K562 (cell line): ENCODE measurements around the gene CTBS. TPM values are rescaled to one million over a fixed set of nuclear protein-coding genes. Genes with fewer than 3 reads are reported as not detected.
A peak's percentile ranks its signal among the peaks of the same experiment; 100 is the strongest.

Source experiments
- ATAC-seq: fragments of 200-7000 bp; cut with Tn5 transposase; 3 replicates; pipeline ENCODE4 v1.9.1; 2020; ENCODE audit warnings: moderate library complexity
- BruUV-seq: library from RNA; stranded (reverse); fragments of 400-500 nt; replicated peaks from 2 replicates; lab custom pipeline; 2021; lab: Mats Ljungman, UMichigan
- CTCF ChIA-PET: fragments of 300-600 bp; formaldehyde crosslinking; extraction: SDS; loops from one replicate; lab custom pipeline; 2021; ENCODE audit warnings: low intra/inter-chr PET ratio; lab: Yijun Ruan, JAX
- POLR2A ChIA-PET: fragments of 300-600, 350-650 bp; sonication (Branson Sonifier 250); formaldehyde crosslinking; extraction: SDS; loops from one replicate; lab custom pipeline; 2021; ENCODE audit warnings: antibody characterized with exemption, inconsistent platforms; lab: Yijun Ruan, JAX
- DNase-seq, 4 experiments: peaks; one replicate each; pipeline versions ENCODE4 v3.0.0 to v3.0.0-alpha.2; 2011 to 2018; ENCODE audit warnings: low spot score in 3 of 4, mixed read lengths in 3 of 4; ENCODE audit errors: extremely low read depth in 1 of 4
- FAIRE-seq: peaks from 2 replicates; lab custom pipeline; 2011; peaks lifted over from hg19 to GRCh38; lab: Jason Lieb, UNC
- H2AFZ ChIP-seq: 2 replicates; pipeline ENCODE4 v1.6.0; 2011; ENCODE audit warnings: low read depth, low read length, control low read depth, inconsistent platforms
- H3K27ac ChIP-seq: fragments of 200-600 bp; 3 replicates; pipeline ENCODE4 v1.8.0; 2011; ENCODE audit warnings: low read depth, mild to moderate bottlenecking, control low read depth, inconsistent platforms, low read length, moderate library complexity, mixed read lengths; ENCODE audit errors: extremely low read depth
- H3K27me3 ChIP-seq, 2 experiments: fragments of 300-600 bp in 1 of 2; 2 replicates in 1 of 2; 3 replicates in 1 of 2; pipeline versions ENCODE4 v1.6.0 to v1.8.0; 2011; ENCODE audit warnings: inconsistent platforms in 2 of 2, low read length in 2 of 2, mild to moderate bottlenecking in 1 of 2, mixed read lengths in 1 of 2, moderate library complexity in 1 of 2; ENCODE audit not compliant: control insufficient read depth in 2 of 2, insufficient read depth in 2 of 2
- H3K36me3 ChIP-seq: fragments of 300-600 bp; 3 replicates; pipeline ENCODE4 v1.8.0; 2011; ENCODE audit warnings: mild to moderate bottlenecking, low read length, inconsistent platforms; ENCODE audit not compliant: control insufficient read depth, insufficient read depth
- H3K4me1 ChIP-seq, 2 experiments: fragments of 200-600 bp in 1 of 2; replicated peaks in 1 of 2; 2 replicates in 1 of 2; 3 replicates in 1 of 2; pipeline versions ENCODE4 v1.5.1 to v1.8.0; 2011; ENCODE audit warnings: inconsistent platforms in 2 of 2, low read length in 2 of 2, mild to moderate bottlenecking in 1 of 2, mixed read lengths in 1 of 2, moderate library complexity in 1 of 2; ENCODE audit not compliant: control insufficient read depth in 2 of 2, insufficient read depth in 2 of 2
- H3K4me2 ChIP-seq: 2 replicates; pipeline ENCODE4 v1.6.1; 2011; ENCODE audit warnings: low read length, control low read depth, inconsistent platforms, mixed read lengths; ENCODE audit not compliant: insufficient read depth
- H3K4me3 ChIP-seq: fragments of 200-600 bp; sonication (generic), shearing (Covaris generic); 2 replicates; pipeline ENCODE4 v1.5.1; 2016; ENCODE audit warnings: control low read depth, inconsistent platforms
- H3K79me2 ChIP-seq: fragments of 200-600 bp; 3 replicates; pipeline ENCODE4 v1.8.0; 2011; ENCODE audit warnings: low read length, inconsistent platforms; ENCODE audit not compliant: control insufficient read depth, insufficient read depth
- H3K9ac ChIP-seq, 2 experiments: 2 replicates each; pipeline versions ENCODE4 v1.6.0 to v1.6.1; 2011; ENCODE audit warnings: low read depth in 2 of 2, low read length in 2 of 2, control low read depth in 1 of 2, inconsistent platforms in 1 of 2, mild to moderate bottlenecking in 1 of 2, mixed read lengths in 1 of 2; ENCODE audit not compliant: insufficient read depth in 1 of 2
- H3K9me1 ChIP-seq: one replicate; pipeline ENCODE4 v1.6.0; 2011; ENCODE audit warnings: inconsistent platforms, mild to moderate bottlenecking, low read length, moderate library complexity; ENCODE audit not compliant: control insufficient read depth, insufficient read depth
- H3K9me3 ChIP-seq: replicated peaks from 2 replicates; pipeline ENCODE4 v1.5.1; 2011; ENCODE audit warnings: low read depth, low read length, inconsistent platforms; ENCODE audit not compliant: control insufficient read depth, insufficient read depth
- H4K20me1 ChIP-seq: replicated peaks from 2 replicates; pipeline ENCODE4 v1.6.1; 2011; ENCODE audit warnings: low read length, inconsistent platforms, mixed read lengths; ENCODE audit not compliant: control insufficient read depth, insufficient read depth
- CLOCK ChIP-seq: fragments of 250-450 bp; sonication (Bioruptor Pico); IDR thresholded peaks from 2 replicates; pipeline ENCODE4 v1.4.0; 2020; ENCODE audit warnings: mild to moderate bottlenecking, moderate library complexity, borderline replicate concordance
- DACH1 ChIP-seq: fragments of 450-650 bp; IDR thresholded peaks from 2 replicates; pipeline ENCODE4 v1.6.1; 2018; ENCODE audit not compliant: partially characterized antibody
- FOSL1 ChIP-seq: fragments of 200-800 bp; sonication (Bioruptor generic); conservative IDR thresholded peaks from 2 replicates; pipeline ENCODE4 v1.6.1; 2016; ENCODE audit warnings: missing genetic modification characterization, missing compliant biosample characterization
- GATA2 ChIP-seq: sonication (generic); formaldehyde crosslinking; IDR thresholded peaks from 2 replicates; pipeline ENCODE4 v1.4.0; 2020; ENCODE audit warnings: mild to moderate bottlenecking, missing genetic modification reagents
- GTF2B ChIP-seq: IDR thresholded peaks from 2 replicates; pipeline ENCODE4 v1.6.1; 2011; ENCODE audit not compliant: insufficient read length; ENCODE audit errors: extremely low read depth
- MECOM ChIP-seq: fragments of 250-450 bp; sonication (Bioruptor Pico); IDR thresholded peaks from 2 replicates; pipeline ENCODE4 v1.8.0; 2022; ENCODE audit warnings: inconsistent platforms
- POLR2AphosphoS5 ChIP-seq: IDR thresholded peaks from 2 replicates; pipeline ENCODE4 v1.6.1; 2011; ENCODE audit warnings: mild to moderate bottlenecking, low read depth, low read length, moderate library complexity; ENCODE audit not compliant: control insufficient read depth, insufficient read depth
- POLR2G ChIP-seq: fragments of 200-400 bp; formaldehyde crosslinking; IDR thresholded peaks from 2 replicates; pipeline ENCODE4 v1.6.1; 2017; ENCODE audit warnings: low read depth, mild to moderate bottlenecking, antibody characterized with exemption, low read length, moderate library complexity
- RBM14 ChIP-seq: fragments of 200-400 bp; formaldehyde crosslinking; IDR thresholded peaks from 2 replicates; pipeline ENCODE4 v1.6.1; 2018; ENCODE audit warnings: low read depth, mild to moderate bottlenecking, low read length, moderate library complexity, borderline replicate concordance; ENCODE audit not compliant: insufficient read depth
- SOX6 ChIP-seq: fragments of 450-650 bp; IDR thresholded peaks from 2 replicates; pipeline ENCODE4 v1.6.1; 2014; ENCODE audit warnings: mild to moderate bottlenecking
- STAT5A ChIP-seq: IDR thresholded peaks from 2 replicates; pipeline ENCODE4 v1.6.1; 2012; ENCODE audit warnings: low read length, inconsistent platforms, borderline replicate concordance
- TGIF2 ChIP-seq: sonication (generic); formaldehyde crosslinking; IDR thresholded peaks from 2 replicates; pipeline ENCODE4 v1.8.1; 2022; ENCODE audit warnings: mild to moderate bottlenecking, missing genetic modification reagents, moderate library complexity
- YY1 ChIP-seq, 3 experiments: IDR thresholded peaks; 2 replicates each; pipeline ENCODE4 v1.6.1; 2011; ENCODE audit warnings: low read length in 2 of 3, mild to moderate bottlenecking in 2 of 3, moderate library complexity in 2 of 3, borderline replicate concordance in 1 of 3, control low read depth in 1 of 3, low read depth in 1 of 3; ENCODE audit not compliant: insufficient read depth in 3 of 3, insufficient replicate concordance in 2 of 3, control insufficient read depth in 1 of 3, insufficient read length in 1 of 3; ENCODE audit errors: extremely low read depth in 1 of 3
- ZBTB17 ChIP-seq: fragments of 450-650 bp; formaldehyde crosslinking; IDR thresholded peaks from 2 replicates; pipeline ENCODE4 v1.4.0; 2020; ENCODE audit warnings: mild to moderate bottlenecking
- ZNF644 ChIP-seq: fragments of 200-800 bp; sonication (Bioruptor generic); IDR thresholded peaks from 2 replicates; pipeline ENCODE4 v1.6.1; 2016; ENCODE audit warnings: low read depth, missing genetic modification characterization, missing compliant biosample characterization
- ZNF717 ChIP-seq: fragments of 250-450 bp; sonication (Bioruptor Pico); IDR thresholded peaks from 2 replicates; pipeline ENCODE4 v1.5.0; 2021
- WGBS: fragments of 100-300 bp; shearing (Covaris generic); methylation state at CpG from one replicate; pipeline ENCODE4 v1.1.6; 2016; ENCODE audit warnings: low coverage, mixed read lengths; ENCODE audit not compliant: insufficient coverage; ENCODE audit errors: missing lambda C conversion rate; 5-methylcytosine and 5-hydroxymethylcytosine counted together
- in situ Hi-C: fragments of 300-500 bp; cut with MboI; formaldehyde crosslinking; loops from 4 replicates; pipeline ENCODE4 v1.15.0; 2018; ENCODE audit warnings: inconsistent platforms, mixed read lengths
- intact Hi-C: fragments of 100-400 bp; cut with micrococcal nuclease; formaldehyde crosslinking; loops from 2 replicates; pipeline ENCODE4 v1.14.2; 2022
- polyA plus RNA-seq, 8 experiments: library from polyadenylated mRNA; depleted of rRNA in 4 of 8; stranded (reverse) in 5 of 8; unstranded in 3 of 8; fragments of >200 nt; fragmentation: Nextera tagmentation in 2 of 8; fragmentation: Illumina TruSeq in 1 of 8; extraction: Ambion mirVana in 2 of 8; extraction: Trizol in 1 of 8; gene quantifications; 2 replicates each; pipeline versions ENCODE4 v1.2.1 to v1.2.3, GENCODE V29; 2011 to 2014; ENCODE audit warnings: inconsistent platforms in 1 of 8, missing spikeins in 1 of 8
- total RNA-seq, 7 experiments: library from RNA; depleted of rRNA in 6 of 7; stranded (reverse); fragments of >200 nt in 6 of 7; fragmentation: Illumina TruSeq in 2 of 7; extraction: Trizol in 2 of 7; gene quantifications; 2 replicates each; pipeline versions ENCODE4 v1.2.1 to v1.2.3, GENCODE V29; 2011 to 2021; ENCODE audit warnings: low replicate concordance in 1 of 7

The CTBS gene
- total and polyA plus RNA-seq, 9 of the 15 experiments (the other 6 are each of a cell fraction or from before 2014, with no cell fraction given) = 3.0 to 19.8 (median 9.9) TPM

- TF ChIP-seq MECOM (CRISPR knock-in tag) (peak; percentile 14; the same call in 1 of the 2 replicates), SOX6 (0 out of 2 replicates have a peak, but pooled peaks have one; percentile 23)
These were observed 66.4 kb downstream of the CTBS start (continued) for GRCh38 chr1:84507887-84508286.

- BruUV-seq = TSS peak; percentile 70
- DNase-seq (peak in 1 of 4 experiments; percentile 6), FAIRE-seq (no peak), ATAC-seq (no peak)
- ChIA-PET CTCF (no interaction called here), POLR2A (interaction anchor here (0.8 to 4.1 kb wide), 18 partner anchors 9 to 343 kb away, joined by 3 to 34 read pairs (median 4); partner anchors contain the start of gene CTBS)
- Histone ChIP-seq H4K20me1 (peaks cover 18% of the 10 kb centered on the region), H3K4me3 (peak overlapping the region; percentile 69), H3K27ac (peak overlapping the region; percentile 97), H2AFZ (peak overlapping the region; percentile 91), H3K9ac (peak overlapping the region; percentile 98 to 99), H3K4me1 (peaks cover 4 to 10% of the 10 kb centered on the region in 2 experiments; a peak in 4 of 5 replicates), H3K4me2 (peak overlapping the region; percentile 73), H3K27me3 (no peaks in the 10 kb centered on the region), H3K9me3 (no peaks in the 10 kb centered on the region; the same call in 1 of the 2 replicates), H3K79me2 (peaks cover 62% of the 10 kb centered on the region), H3K36me3 (peaks cover 31% of the 10 kb centered on the region), H3K9me1 (no peaks in the 10 kb centered on the region)
- under 1% methylated on average over 25 of the region's 26 CpGs for WGBS
- intact Hi-C loops = loop anchor here (1.0 to 10.0 kb wide), 5 partner anchors 28 to 202 kb away; partner anchors contain the start of genes RPF1 and SAMD13
- in situ Hi-C loops = no loop called here
- no peak for TF ChIP-seq ZNF717
- TF ChIP-seq YY1 (IDR thresholded peaks at IDR 0.05; ENCODE audit: borderline replicate concordance in 1 of 3, control insufficient read depth in 1 of 3, extremely low read depth in 1 of 3, insufficient read depth in 3 of 3, insufficient read length in 1 of 3, insufficient replicate concordance in 2 of 3, low read depth in 1 of 3, low read length in 2 of 3) = peak in 1 of 3 experiments; percentile 61
- TF ChIP-seq GATA2 (CRISPR knock-in tag) = no peak
- TF ChIP-seq POLR2G = no peak
- no peak for TF ChIP-seq RBM14
- peak; percentile 74 for TF ChIP-seq DACH1
- TF ChIP-seq FOSL1 (tag) = peak; percentile 76
- TF ChIP-seq ZNF644 (tag) = no peak
- TF ChIP-seq CLOCK (CRISPR knock-in tag) = no peak
- peak; percentile 2 for TF ChIP-seq GTF2B
- 0 out of 2 replicates have a peak, but pooled peaks have one; percentile 10 for TF ChIP-seq POLR2AphosphoS5
- TF ChIP-seq STAT5A = peak; percentile 7; the same call in 1 of the 2 replicates
- peak; percentile 94 for TF ChIP-seq ZBTB17 (CRISPR knock-in tag)
- no peak for TF ChIP-seq TGIF2 (CRISPR knock-in tag)
These were observed 67.3 kb downstream of the CTBS start for GRCh38 chr1:84506729-84507453.
